HG03565 (cell line): ENCODE data around the gene IRGQ.

Source experiments
- ATAC-seq: cut with Tn5 transposase; IDR thresholded peaks from one replicate; pipeline ENCODE4 v1.9.1; 2021; ENCODE audit warnings: mild to moderate bottlenecking, moderate library complexity; ENCODE audit not compliant: unreplicated experiment

Gene IRGQ

GRCh38 chr19:43546581-43546980 is 49.4 kb downstream of the IRGQ start:
- ATAC-seq: no peak

GRCh38 chr19:43545981-43546380 is 50.0 kb downstream of the IRGQ start:
- no peak for ATAC-seq

GRCh38 chr19:43545276-43545675 is 50.7 kb downstream of the IRGQ start:
- no peak for ATAC-seq

- ATAC-seq: no peak
Observed at GRCh38 chr19:43544077-43544476, 51.9 kb downstream of the IRGQ start.

GRCh38 chr19:43541920-43542650 is 53.8 kb downstream of the IRGQ start:
- no peak for ATAC-seq

- ATAC-seq: no peak
Observed at GRCh38 chr19:43540381-43540780, 55.6 kb downstream of the IRGQ start.

GRCh38 chr19:43538922-43539321 is 57.0 kb downstream of the IRGQ start:
- no peak for ATAC-seq

- ATAC-seq: no peak
Observed at GRCh38 chr19:43534816-43535761, 60.8 kb downstream of the IRGQ start.
